ENCODE measurements around the gene GNG5.
"Not testable (repeated sequence)": the region's sequence is repeated elsewhere in the genome, so short reads cannot be mapped to it uniquely, and the experiment has no call there.

Gene GNG5

GRCh38 chr1:84481317-84481716 lies 25.1 kb downstream of the GNG5 start:
- no peak for FAIRE-seq

- FAIRE-seq: no peak
Observed at GRCh38 chr1:84480650-84481049, 25.7 kb downstream of the GNG5 start.

GRCh38 chr1:84479998-84480397 lies 26.4 kb downstream of the GNG5 start:
- FAIRE-seq: no peak

DNA sequence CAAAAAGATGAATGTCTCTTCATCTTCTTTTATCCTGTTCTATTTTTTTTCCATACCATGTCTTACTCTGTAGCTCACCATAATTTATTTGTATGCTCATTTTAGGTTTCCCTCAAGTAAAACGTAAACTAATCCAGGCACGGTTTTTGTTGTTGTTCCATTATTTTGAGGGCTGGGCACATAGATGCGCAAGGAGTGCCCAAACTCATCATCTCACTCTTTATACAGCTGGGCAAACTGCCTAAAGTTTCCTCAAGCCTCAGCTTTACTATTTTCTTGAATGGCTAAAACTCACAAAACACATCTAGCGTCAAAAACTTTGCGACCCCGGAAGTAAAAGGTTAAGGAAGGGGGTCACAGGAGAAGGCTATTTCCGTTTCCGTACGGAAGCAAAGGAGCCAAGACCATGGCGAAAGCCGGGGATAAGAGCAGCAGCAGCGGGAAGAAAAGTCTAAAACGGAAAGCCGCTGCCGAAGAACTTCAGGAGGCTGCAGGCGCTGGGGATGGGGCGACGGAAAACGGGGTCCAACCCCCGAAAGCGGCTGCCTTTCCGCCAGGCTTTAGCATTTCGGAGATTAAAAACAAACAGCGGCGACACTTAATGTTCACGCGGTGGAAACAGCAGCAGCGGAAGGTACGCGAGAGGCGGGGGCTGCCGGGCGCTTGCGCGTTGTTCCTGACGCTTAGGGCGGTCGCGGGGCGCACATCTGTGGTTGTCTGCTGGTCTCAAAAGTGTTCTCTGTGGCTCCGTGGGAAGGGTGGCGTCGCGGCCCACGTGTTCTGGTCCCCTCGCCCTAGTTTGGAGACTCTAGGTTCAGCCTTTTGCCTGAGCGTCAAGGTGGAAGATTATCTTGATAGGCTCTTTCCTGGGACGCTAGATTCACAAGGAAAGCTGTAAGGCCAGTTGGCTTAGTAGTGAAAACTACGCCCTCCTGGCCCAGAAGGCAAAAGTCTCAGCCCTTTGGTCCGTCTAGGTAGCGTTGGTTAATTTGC lies 27.2 kb downstream of the GNG5 start, which contains the start of gene RPF1:
TSS of gene RPF1 (plus strand) at position 391 of the 993 bp plus-strand sequence. CDS start at position 407, 16 bp downstream.
- no peak for FAIRE-seq

GRCh38 chr1:84476225-84476624 lies 30.2 kb downstream of the GNG5 start:
- no peak for FAIRE-seq

- FAIRE-seq: no peak
Observed at GRCh38 chr1:84467298-84467697, 39.1 kb downstream of the GNG5 start.

GRCh38 chr1:84462118-84462517 lies 44.3 kb downstream of the GNG5 start:
- no peak for FAIRE-seq

DNA sequence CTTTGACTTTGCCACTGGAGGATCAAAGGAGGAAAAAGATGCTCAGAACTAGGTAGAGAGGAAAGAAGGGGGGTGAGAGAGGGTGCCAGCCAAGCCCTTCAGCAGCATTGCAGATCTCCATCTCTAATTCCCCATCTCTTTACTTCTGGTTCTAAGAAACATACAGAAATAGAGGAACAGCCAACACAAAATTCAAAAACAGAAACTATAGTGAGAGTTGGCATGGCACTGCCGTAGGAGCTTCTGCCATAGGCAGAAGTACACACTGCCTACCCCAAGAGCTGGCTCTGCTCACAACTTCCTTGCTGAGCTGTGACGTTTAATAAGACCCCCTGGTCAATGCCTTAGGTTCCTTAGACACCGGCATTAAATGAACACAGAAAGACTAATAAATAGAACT lies 53.9 kb downstream of the GNG5 start:
- no peak for FAIRE-seq

DNA sequence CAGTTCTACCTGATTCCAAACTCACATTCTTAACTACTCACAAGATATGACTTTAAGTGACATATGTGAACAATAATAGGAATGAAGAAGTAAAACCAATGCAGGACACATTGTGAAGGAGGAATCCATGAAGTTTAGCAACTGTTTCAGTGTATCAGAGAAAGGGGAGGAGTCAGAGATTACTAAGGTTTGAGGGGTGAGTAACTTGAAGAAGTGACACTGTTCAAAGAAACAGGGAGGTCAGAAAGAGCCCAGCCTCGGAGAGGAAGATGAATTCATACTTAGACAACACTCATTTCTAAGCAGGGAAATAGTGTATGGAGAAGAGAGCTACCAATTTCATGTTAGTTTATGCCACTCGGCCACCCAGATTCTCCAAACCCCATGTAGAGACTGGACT lies 55.5 kb downstream of the GNG5 start:
- FAIRE-seq: no peak

GRCh38 chr1:84448704-84449103 lies 57.7 kb downstream of the GNG5 start:
- FAIRE-seq: not testable (repeated sequence)

Data from islet of Langerhans (tissue), 1 donor.